K562 (cell line): ENCODE data around the gene RAB31. TPM values are rescaled to one million over a fixed set of nuclear protein-coding genes. Genes with fewer than 3 reads are reported as not detected.
A peak's percentile ranks its signal among the peaks of the same experiment; 100 is the strongest.

Source experiments
- BHLHE40 ChIP-seq: IDR thresholded peaks from 2 replicates; pipeline ENCODE4 v1.6.1; 2011; ENCODE audit warnings: low read length, improper control_type of control experiment
- CTBP1 ChIP-seq: fragments of 450-650 bp; IDR thresholded peaks from 2 replicates; pipeline ENCODE4 v1.6.1; 2016; ENCODE audit warnings: borderline replicate concordance
- E4F1 ChIP-seq: fragments of 250-450 bp; sonication (Bioruptor Pico); IDR thresholded peaks from 2 replicates; pipeline ENCODE4 v1.5.0; 2021; ENCODE audit warnings: mild to moderate bottlenecking, borderline replicate concordance
- GTF3C2 ChIP-seq: IDR thresholded peaks from 3 replicates; pipeline ENCODE4 v1.6.1; 2011; ENCODE audit warnings: borderline replicate concordance, mild to moderate bottlenecking, moderate library complexity; ENCODE audit not compliant: insufficient read length; ENCODE audit errors: extremely low read depth
- KLF16 ChIP-seq: IDR thresholded peaks from 2 replicates; pipeline ENCODE4 v1.6.1; 2016; ENCODE audit warnings: antibody characterized with exemption
- MEF2D ChIP-seq: conservative IDR thresholded peaks from 2 replicates; pipeline ENCODE4 v1.6.1; 2016; ENCODE audit warnings: low read depth, missing genetic modification characterization, missing compliant biosample characterization
- NR4A1 ChIP-seq, 2 experiments: fragments of 250-450 bp in 1 of 2; fragments of 450-650 bp in 1 of 2; sonication (Bioruptor Pico) in 1 of 2; IDR thresholded peaks; 2 replicates each; pipeline versions ENCODE4 v1.4.0 to v1.6.1; 2016 to 2020; ENCODE audit warnings: mild to moderate bottlenecking in 2 of 2, missing compliant biosample characterization in 1 of 2, missing genetic modification characterization in 1 of 2, moderate library complexity in 1 of 2
- POLR2B ChIP-seq: fragments of 450-650 bp; IDR thresholded peaks from 2 replicates; pipeline ENCODE4 v1.6.1; 2018; ENCODE audit warnings: low read depth; ENCODE audit not compliant: partially characterized antibody
- RAD21 ChIP-seq, 2 experiments: fragments of 250-450 bp in 1 of 2; fragments of 450-650 bp in 1 of 2; sonication (Bioruptor Pico) in 1 of 2; formaldehyde crosslinking in 1 of 2; IDR thresholded peaks in 1 of 2; conservative IDR thresholded peaks in 1 of 2; 2 replicates each; pipeline versions ENCODE4 v1.4.0 to v1.8.0; 2020 to 2022; ENCODE audit warnings: mild to moderate bottlenecking in 2 of 2, moderate library complexity in 1 of 2
- SMARCA5 ChIP-seq: fragments of 450-650 bp; IDR thresholded peaks from 2 replicates; pipeline ENCODE4 v1.6.1; 2016
- SNRNP70 ChIP-seq: fragments of 200-400 bp; formaldehyde crosslinking; optimal IDR thresholded peaks from 2 replicates; pipeline ENCODE3; 2017; ENCODE audit warnings: low read depth, low read length
- YY1 ChIP-seq, 3 experiments: IDR thresholded peaks; 2 replicates each; pipeline ENCODE4 v1.6.1; 2011; ENCODE audit warnings: low read length in 2 of 3, mild to moderate bottlenecking in 2 of 3, moderate library complexity in 2 of 3, borderline replicate concordance in 1 of 3, control low read depth in 1 of 3, low read depth in 1 of 3; ENCODE audit not compliant: insufficient read depth in 3 of 3, insufficient replicate concordance in 2 of 3, control insufficient read depth in 1 of 3, insufficient read length in 1 of 3; ENCODE audit errors: extremely low read depth in 1 of 3
- ZBTB5 ChIP-seq: fragments of 450-650 bp; IDR thresholded peaks from 2 replicates; pipeline ENCODE4 v1.6.1; 2017; ENCODE audit warnings: antibody characterized with exemption
- ZNF280A ChIP-seq: fragments of 450-650 bp; IDR thresholded peaks from 2 replicates; pipeline ENCODE4 v1.6.1; 2018; ENCODE audit warnings: mild to moderate bottlenecking, low read depth; ENCODE audit not compliant: partially characterized antibody
- polyA plus RNA-seq, 8 experiments: library from polyadenylated mRNA; depleted of rRNA in 4 of 8; stranded (reverse) in 5 of 8; unstranded in 3 of 8; fragments of >200 nt; fragmentation: Nextera tagmentation in 2 of 8; fragmentation: Illumina TruSeq in 1 of 8; extraction: Ambion mirVana in 2 of 8; extraction: Trizol in 1 of 8; gene quantifications; 2 replicates each; pipeline versions ENCODE4 v1.2.1 to v1.2.3, GENCODE V29; 2011 to 2014; ENCODE audit warnings: inconsistent platforms in 1 of 8, missing spikeins in 1 of 8
- total RNA-seq, 7 experiments: library from RNA; depleted of rRNA in 6 of 7; stranded (reverse); fragments of >200 nt in 6 of 7; fragmentation: Illumina TruSeq in 2 of 7; extraction: Trizol in 2 of 7; gene quantifications; 2 replicates each; pipeline versions ENCODE4 v1.2.1 to v1.2.3, GENCODE V29; 2011 to 2021; ENCODE audit warnings: low replicate concordance in 1 of 7

RAB31 gene
- total and polyA plus RNA-seq, 9 of the 15 experiments (the other 6 are each of a cell fraction or from before 2014, with no cell fraction given), result 20.7 to 70.4 (median 41.3) TPM

- TF ChIP-seq NR4A1 (CRISPR knock-in tag; IDR thresholded peaks at IDR 0.05) (no peak), NR4A1 (tag; IDR thresholded peaks at IDR 0.05) (no peak), E4F1 (CRISPR knock-in tag) (no peak), ZNF280A (no peak), GTF3C2 (no peak), CTBP1 (no peak), ZBTB5 (no peak), KLF16 (peak; percentile 39; the same call in 1 of the 2 replicates), POLR2B (no peak), BHLHE40 (no peak), SNRNP70 (no peak), YY1 (IDR thresholded peaks at IDR 0.05; ENCODE audit: borderline replicate concordance in 1 of 3, control insufficient read depth in 1 of 3, extremely low read depth in 1 of 3, insufficient read depth in 3 of 3, insufficient read length in 1 of 3, insufficient replicate concordance in 2 of 3, low read depth in 1 of 3, low read length in 2 of 3) (peak in 1 of 3 experiments; percentile 41), MEF2D (tag) (no peak), SMARCA5 (0 out of 2 replicates have a peak, but pooled peaks have one; percentile 23), RAD21 (CRISPR knock-in tag; conservative IDR thresholded peaks at IDR 0.05 in 1 of 2, IDR thresholded peaks at IDR 0.05 in 1 of 2) (peak; percentile 6 to 71; a peak in 2 of 4 replicates)
Measured at GRCh38 chr18:9792565-9793245, 84.6 kb downstream of the RAB31 start (continued).
